GM21825 (cell line): Measurements from ENCODE around the gene TGFBR3.

Experiments used
- ATAC-seq: cut with Tn5 transposase; IDR thresholded peaks from one replicate; pipeline ENCODE4 v1.9.1; 2021; ENCODE audit warnings: mild to moderate bottlenecking, moderate library complexity; ENCODE audit not compliant: unreplicated experiment

Gene TGFBR3

GRCh38 chr1:91741906-91742305, 144.0 kb downstream of the TGFBR3 start:
- no peak for ATAC-seq

- no peak for ATAC-seq
Measured at GRCh38 chr1:91741301-91741700, 144.7 kb downstream of the TGFBR3 start.

GRCh38 chr1:91737650-91738049, 148.3 kb downstream of the TGFBR3 start:
- no peak for ATAC-seq

- no peak for ATAC-seq
Measured at GRCh38 chr1:91736715-91737615, 149.0 kb downstream of the TGFBR3 start.

GRCh38 chr1:91736146-91736714, 149.7 kb downstream of the TGFBR3 start:
- ATAC-seq, result no peak

- no peak for ATAC-seq
Measured at GRCh38 chr1:91735266-91735845, 150.6 kb downstream of the TGFBR3 start.

GRCh38 chr1:91734761-91735160, 151.2 kb downstream of the TGFBR3 start:
- no peak for ATAC-seq

GRCh38 chr1:91733108-91733710, 152.7 kb downstream of the TGFBR3 start:
- ATAC-seq, result no peak

- no peak for ATAC-seq
Measured at GRCh38 chr1:91732291-91733107, 153.5 kb downstream of the TGFBR3 start.

- ATAC-seq, result no peak
Measured at GRCh38 chr1:91731815-91732214, 154.1 kb downstream of the TGFBR3 start.

GRCh38 chr1:91730801-91731732, 154.9 kb downstream of the TGFBR3 start:
- no peak for ATAC-seq

GRCh38 chr1:91729621-91730358, 156.2 kb downstream of the TGFBR3 start:
- no peak for ATAC-seq

- no peak for ATAC-seq
Measured at GRCh38 chr1:91727763-91728162, 158.2 kb downstream of the TGFBR3 start.

- no peak for ATAC-seq
Measured at GRCh38 chr1:91725989-91726721, 159.8 kb downstream of the TGFBR3 start.

GRCh38 chr1:91725618-91725988, 160.3 kb downstream of the TGFBR3 start:
- no peak for ATAC-seq

GRCh38 chr1:91724644-91725043, 161.3 kb downstream of the TGFBR3 start:
- no peak for ATAC-seq

GRCh38 chr1:91724231-91724630, 161.7 kb downstream of the TGFBR3 start:
- ATAC-seq, result no peak

- ATAC-seq, result no peak
Measured at GRCh38 chr1:91720044-91720443, 165.9 kb downstream of the TGFBR3 start.
